ENCODE results near the gene SLC43A2.

SLC43A2 gene

DNA sequence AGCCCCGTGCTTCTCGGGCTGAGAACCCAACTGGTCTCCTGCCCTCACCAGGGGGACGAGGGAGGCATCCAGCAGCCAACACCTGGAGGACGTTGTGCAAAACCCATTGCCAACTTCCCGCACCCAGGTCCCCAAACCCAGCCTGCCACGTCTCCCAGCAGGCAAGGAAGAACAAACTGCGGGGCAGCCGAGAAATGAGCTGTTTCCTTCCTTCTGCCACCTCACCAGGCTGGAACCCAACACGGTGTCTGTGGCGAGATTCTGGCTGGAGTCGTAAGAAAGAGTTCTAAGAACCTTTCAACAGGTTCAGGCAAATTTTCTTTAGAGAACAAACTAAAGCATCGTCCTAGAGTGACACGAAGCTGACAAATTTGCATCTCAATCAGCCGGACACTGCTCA, 3.6 kb downstream of the SLC43A2 start:
- DNase-seq (ENCODE audit: low spot score in 2 of 2): peak in 1 of 2 experiments; percentile 34
- Histone ChIP-seq H3K36me3 (replicated peaks) (peaks cover 12% of the 10 kb centered on the region), H3K9me3 (no peaks in the 10 kb centered on the region), H3K4me1 (peaks cover 29% of the 10 kb centered on the region), H3K4me3 (no peak overlapping the region), H3K27me3 (ENCODE audit: low read depth) (no peaks in the 10 kb centered on the region)
- in situ Hi-C loops (cut with MboI; ENCODE audit: low sequenced_read_pairs): loop anchor here (25.0 kb wide), 1 partner anchor 412 kb away; the partner anchor contains the start of genes DPH1, OVCA2 and RTN4RL1

DNA sequence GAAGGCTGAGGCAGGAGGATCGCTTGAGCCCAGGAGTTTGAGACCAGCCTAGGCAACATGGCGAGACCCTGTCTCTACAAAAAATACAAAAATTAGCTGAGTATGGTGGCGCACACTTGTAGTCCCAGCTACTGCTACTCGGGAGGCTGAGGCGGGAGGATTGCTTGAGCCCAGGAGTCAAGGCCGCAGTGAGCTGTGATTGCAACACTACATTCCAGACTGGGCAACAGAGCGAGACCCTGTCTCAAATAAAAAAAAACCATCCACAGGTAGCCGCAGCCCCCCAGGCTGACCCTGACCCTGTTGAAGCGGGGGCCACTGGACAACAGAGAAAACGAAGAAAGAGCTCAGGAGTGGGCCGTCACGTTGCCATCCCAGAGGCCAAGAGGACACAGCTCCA, 4.0 kb downstream of the SLC43A2 start:
- DNase-seq (ENCODE audit: low spot score in 2 of 2): no peak
- H3K27me3 ChIP-seq (ENCODE audit: low read depth): no peaks in the 10 kb centered on the region
- peaks cover 13% of the 10 kb centered on the region for H3K36me3 ChIP-seq (replicated peaks)
- no peaks in the 10 kb centered on the region for H3K9me3 ChIP-seq
- H3K4me3 ChIP-seq: no peak overlapping the region
- in situ Hi-C loops (cut with MboI; ENCODE audit: low sequenced_read_pairs): loop anchor here (25.0 kb wide), 1 partner anchor 413 kb away; the partner anchor contains the start of genes DPH1, OVCA2 and RTN4RL1
- peaks cover 27% of the 10 kb centered on the region for H3K4me1 ChIP-seq

- Histone ChIP-seq H3K36me3 (replicated peaks) (peaks cover 20% of the 10 kb centered on the region), H3K4me1 (peaks cover 26% of the 10 kb centered on the region), H3K4me3 (no peak overlapping the region), H3K9me3 (no peaks in the 10 kb centered on the region), H3K27me3 (ENCODE audit: low read depth) (no peaks in the 10 kb centered on the region)
- in situ Hi-C loops (cut with MboI; ENCODE audit: low sequenced_read_pairs): no loop called here
- no peak for DNase-seq (ENCODE audit: low spot score in 2 of 2)
Measured at GRCh38 chr17:1623057-1623630, 5.5 kb downstream of the SLC43A2 start.

- in situ Hi-C loops (cut with MboI; ENCODE audit: low sequenced_read_pairs): no loop called here
- Histone ChIP-seq H3K4me3 (no peak overlapping the region), H3K27me3 (ENCODE audit: low read depth) (no peaks in the 10 kb centered on the region), H3K4me1 (peaks cover 16% of the 10 kb centered on the region), H3K9me3 (no peaks in the 10 kb centered on the region), H3K36me3 (replicated peaks) (peaks cover 20% of the 10 kb centered on the region)
- no peak for DNase-seq (ENCODE audit: low spot score in 2 of 2)
Measured at GRCh38 chr17:1621273-1621954, 7.2 kb downstream of the SLC43A2 start.

DNA sequence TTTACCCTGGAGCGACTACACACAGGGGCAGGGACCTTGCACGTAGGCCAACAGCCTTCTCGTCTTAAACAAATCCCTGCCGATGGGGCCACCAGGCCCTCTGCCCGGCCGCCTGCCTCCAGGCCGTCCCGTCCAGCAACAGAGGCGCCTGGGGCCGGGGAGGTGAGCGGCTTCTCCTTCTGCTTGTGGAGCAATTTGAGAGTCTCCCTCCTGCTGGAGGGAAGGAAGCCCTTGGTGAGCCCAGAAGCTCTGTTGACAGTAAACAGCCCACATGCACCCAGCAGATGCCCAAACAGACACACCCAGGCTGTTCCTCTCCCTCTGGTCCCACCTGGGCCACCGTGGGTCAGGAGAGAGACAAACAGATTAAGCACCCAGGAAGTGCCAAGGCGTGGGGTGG, 8.1 kb downstream of the SLC43A2 start:
- H3K4me1 ChIP-seq: peaks cover 7% of the 10 kb centered on the region
- no peak overlapping the region for H3K4me3 ChIP-seq
- H3K27me3 ChIP-seq (ENCODE audit: low read depth): no peaks in the 10 kb centered on the region
- no peak for DNase-seq (ENCODE audit: low spot score in 2 of 2)
- peaks cover 23% of the 10 kb centered on the region for H3K36me3 ChIP-seq (replicated peaks)
- in situ Hi-C loops (cut with MboI; ENCODE audit: low sequenced_read_pairs): no loop called here
- H3K9me3 ChIP-seq: no peaks in the 10 kb centered on the region

GRCh38 chr17:1617620-1618174, 10.9 kb downstream of the SLC43A2 start:
- in situ Hi-C loops (cut with MboI; ENCODE audit: low sequenced_read_pairs): no loop called here
- Histone ChIP-seq H3K36me3 (replicated peaks) (peaks cover 35% of the 10 kb centered on the region), H3K9me3 (no peaks in the 10 kb centered on the region), H3K4me1 (no peaks in the 10 kb centered on the region), H3K27me3 (ENCODE audit: low read depth) (no peaks in the 10 kb centered on the region), H3K4me3 (no peak overlapping the region)
- DNase-seq (ENCODE audit: low spot score in 2 of 2): no peak

- Histone ChIP-seq H3K4me1 (no peaks in the 10 kb centered on the region), H3K9me3 (no peaks in the 10 kb centered on the region), H3K27me3 (ENCODE audit: low read depth) (no peaks in the 10 kb centered on the region), H3K36me3 (replicated peaks) (peaks cover 42% of the 10 kb centered on the region), H3K4me3 (no peak overlapping the region)
- DNase-seq (ENCODE audit: low spot score in 2 of 2): no peak
- in situ Hi-C loops (cut with MboI; ENCODE audit: low sequenced_read_pairs): no loop called here
Measured at GRCh38 chr17:1616101-1616500, 12.5 kb downstream of the SLC43A2 start.

DNA sequence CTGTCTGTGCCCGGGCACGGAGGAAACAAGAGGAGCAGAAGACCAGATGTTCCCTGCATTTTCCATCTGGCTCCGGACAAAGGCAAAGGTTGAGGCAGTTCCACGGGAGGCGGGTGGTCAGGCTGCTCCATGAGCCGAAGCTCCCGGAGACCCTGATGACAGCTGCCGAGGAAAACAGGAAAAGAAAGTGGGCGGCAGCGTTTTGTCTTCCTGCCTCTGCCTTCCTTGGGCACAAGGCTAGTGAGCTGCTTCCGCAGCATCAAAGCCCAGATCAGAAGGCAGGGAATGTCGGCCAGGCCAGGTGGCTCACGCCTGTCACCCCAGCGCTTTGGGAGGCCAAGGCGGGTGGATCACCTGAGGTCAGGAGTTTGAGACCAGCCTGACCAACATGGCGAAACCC, 16.2 kb downstream of the SLC43A2 start:
- Histone ChIP-seq H3K4me1 (no peaks in the 10 kb centered on the region), H3K9me3 (no peaks in the 10 kb centered on the region), H3K36me3 (replicated peaks) (peaks cover 37% of the 10 kb centered on the region), H3K27me3 (ENCODE audit: low read depth) (no peaks in the 10 kb centered on the region), H3K4me3 (no peak overlapping the region)
- in situ Hi-C loops (cut with MboI; ENCODE audit: low sequenced_read_pairs): no loop called here
- DNase-seq (ENCODE audit: low spot score in 2 of 2): no peak

DNA sequence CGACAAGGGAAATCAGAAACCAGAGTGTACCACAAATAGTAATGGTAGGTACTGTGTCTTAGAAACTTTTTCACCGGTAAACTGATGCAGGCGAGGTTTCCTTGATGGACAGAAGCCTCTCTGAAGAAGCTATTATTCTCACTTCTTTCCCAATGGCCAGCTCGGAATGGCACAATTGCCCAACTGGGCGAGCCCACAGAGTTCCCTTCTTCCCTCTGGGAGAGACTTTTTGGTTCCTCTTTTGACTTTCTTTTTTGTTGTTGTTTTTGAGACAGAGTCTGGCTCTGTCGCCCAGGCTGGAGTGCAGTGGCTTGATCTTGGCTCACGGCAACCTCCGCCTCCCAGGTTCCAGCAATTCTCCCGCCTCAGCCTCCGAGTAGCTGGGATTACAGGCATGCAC, 16.9 kb downstream of the SLC43A2 start:
- Histone ChIP-seq H3K9me3 (no peaks in the 10 kb centered on the region), H3K27me3 (ENCODE audit: low read depth) (no peaks in the 10 kb centered on the region), H3K4me1 (no peaks in the 10 kb centered on the region), H3K4me3 (no peak overlapping the region), H3K36me3 (replicated peaks) (peaks cover 37% of the 10 kb centered on the region)
- DNase-seq (ENCODE audit: low spot score in 2 of 2): no peak
- in situ Hi-C loops (cut with MboI; ENCODE audit: low sequenced_read_pairs): no loop called here

- no peak overlapping the region for H3K4me3 ChIP-seq
- no peaks in the 10 kb centered on the region for H3K4me1 ChIP-seq
- no peaks in the 10 kb centered on the region for H3K27me3 ChIP-seq (ENCODE audit: low read depth)
- no peak for DNase-seq (ENCODE audit: low spot score in 2 of 2)
- H3K36me3 ChIP-seq (replicated peaks): peaks cover 24% of the 10 kb centered on the region
- H3K9me3 ChIP-seq: no peaks in the 10 kb centered on the region
- in situ Hi-C loops (cut with MboI; ENCODE audit: low sequenced_read_pairs): no loop called here
Measured at GRCh38 chr17:1608676-1609075, 20.0 kb downstream of the SLC43A2 start.

- no peak for DNase-seq (ENCODE audit: low spot score in 2 of 2)
- Histone ChIP-seq H3K4me3 (no peak overlapping the region), H3K9me3 (no peaks in the 10 kb centered on the region), H3K36me3 (replicated peaks) (peaks cover 17% of the 10 kb centered on the region), H3K4me1 (no peaks in the 10 kb centered on the region), H3K27me3 (ENCODE audit: low read depth) (no peaks in the 10 kb centered on the region)
- in situ Hi-C loops (cut with MboI; ENCODE audit: low sequenced_read_pairs): no loop called here
Measured at GRCh38 chr17:1607971-1608320, 20.7 kb downstream of the SLC43A2 start.

DNA sequence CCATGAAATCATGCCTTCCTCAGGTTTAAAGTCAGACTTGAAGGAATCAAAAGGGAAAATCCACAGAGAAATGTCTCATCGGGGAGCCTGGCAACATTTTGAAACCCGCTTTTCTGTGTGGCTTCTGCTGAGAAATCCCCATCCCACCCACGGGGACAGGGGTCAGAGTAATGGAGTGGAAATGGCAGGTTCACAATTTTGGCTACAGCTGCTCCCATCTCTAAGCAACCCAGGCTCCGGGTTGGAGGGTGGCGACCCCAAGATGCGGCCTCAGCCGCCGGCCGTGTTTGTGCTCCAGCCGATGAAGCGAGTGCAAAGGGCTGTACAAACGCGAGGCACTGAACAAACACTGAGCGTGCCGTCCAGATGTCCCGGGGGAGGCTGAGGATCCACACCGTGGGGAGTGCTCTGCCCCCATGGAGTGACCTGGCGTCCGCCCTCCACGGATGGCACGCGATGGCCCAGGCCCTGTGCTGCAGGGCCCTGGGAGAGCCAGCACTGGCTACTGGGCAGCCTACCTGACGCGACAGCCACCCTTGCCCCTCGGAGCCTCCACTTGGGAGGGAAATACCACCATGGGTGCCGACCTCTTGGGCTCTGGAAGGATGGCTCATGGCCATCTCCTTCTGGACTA, 22.2 kb downstream of the SLC43A2 start:
- Histone ChIP-seq H3K27me3 (ENCODE audit: low read depth) (no peaks in the 10 kb centered on the region), H3K4me1 (no peaks in the 10 kb centered on the region), H3K36me3 (replicated peaks) (peaks cover 6% of the 10 kb centered on the region), H3K9me3 (peaks cover 3% of the 10 kb centered on the region; the same call in 1 of the 2 replicates), H3K4me3 (no peak overlapping the region)
- DNase-seq (ENCODE audit: low spot score in 2 of 2): no peak
- in situ Hi-C loops (cut with MboI; ENCODE audit: low sequenced_read_pairs): no loop called here

- no peaks in the 10 kb centered on the region for H3K27me3 ChIP-seq (ENCODE audit: low read depth)
- peaks cover 6% of the 10 kb centered on the region for H3K36me3 ChIP-seq (replicated peaks)
- no peak for DNase-seq (ENCODE audit: low spot score in 2 of 2)
- in situ Hi-C loops (cut with MboI; ENCODE audit: low sequenced_read_pairs): no loop called here
- H3K4me1 ChIP-seq: no peaks in the 10 kb centered on the region
- peaks cover 3% of the 10 kb centered on the region; the same call in 1 of the 2 replicates for H3K9me3 ChIP-seq
- no peak overlapping the region for H3K4me3 ChIP-seq
Measured at GRCh38 chr17:1605681-1606351, 22.8 kb downstream of the SLC43A2 start.
